ELR (cell line): ENCODE measurements around the gene PPP1R16B.

Source experiments
- DNase-seq: peaks from one replicate; pipeline ENCODE4 v3.0.0-alpha.2; 2015; ENCODE audit warnings: low read depth

Gene PPP1R16B

DNA sequence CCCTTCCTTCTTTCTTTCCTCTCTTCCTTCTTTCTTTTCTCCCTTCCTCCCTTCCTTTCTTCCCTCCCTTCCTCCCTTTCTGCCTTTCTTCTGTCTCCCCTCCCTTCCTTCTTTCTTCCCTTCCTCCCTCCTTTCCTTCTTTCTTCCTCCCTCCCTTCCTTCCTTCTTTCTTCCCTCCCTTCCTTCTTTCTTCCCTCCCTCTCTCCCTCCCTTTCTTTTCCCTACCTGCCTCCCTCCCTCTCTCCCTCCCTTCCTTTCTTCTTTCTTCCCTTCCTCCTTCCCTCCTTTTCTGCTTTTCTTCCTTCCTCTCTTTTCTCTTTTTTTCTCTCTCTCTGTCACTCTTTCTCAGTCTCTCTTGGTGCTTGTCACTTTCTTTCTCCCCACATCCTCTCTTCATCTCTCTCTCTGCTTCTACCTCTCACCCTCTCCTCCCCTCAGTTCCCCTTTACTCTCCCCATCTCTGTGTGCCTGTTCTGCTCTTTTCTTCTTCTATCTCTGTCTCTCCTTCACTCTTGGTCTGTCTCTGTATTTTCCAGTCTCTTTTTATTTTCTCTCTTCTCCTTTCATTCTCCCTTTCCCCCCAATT, 90.6 kb downstream of the PPP1R16B start:
- no peak for DNase-seq

DNA sequence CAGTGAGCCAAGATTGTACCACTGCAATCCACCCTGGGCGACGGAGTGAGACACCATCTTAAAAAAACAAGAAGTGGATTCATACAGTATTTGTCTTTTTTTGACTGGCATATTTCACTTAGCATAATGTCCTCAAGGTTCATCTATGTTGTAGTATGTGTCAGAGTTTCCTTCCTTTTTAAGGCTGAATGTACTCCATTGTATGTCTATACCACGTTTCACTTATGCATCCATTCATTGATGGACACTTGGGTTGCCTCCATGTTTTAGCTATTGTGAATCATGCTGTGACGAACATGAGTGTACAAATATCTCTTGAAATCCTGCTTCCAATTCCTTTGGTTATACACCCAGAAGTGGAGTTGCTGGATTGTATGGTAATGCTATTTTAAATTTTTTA, 91.8 kb downstream of the PPP1R16B start:
- DNase-seq = no peak

DNA sequence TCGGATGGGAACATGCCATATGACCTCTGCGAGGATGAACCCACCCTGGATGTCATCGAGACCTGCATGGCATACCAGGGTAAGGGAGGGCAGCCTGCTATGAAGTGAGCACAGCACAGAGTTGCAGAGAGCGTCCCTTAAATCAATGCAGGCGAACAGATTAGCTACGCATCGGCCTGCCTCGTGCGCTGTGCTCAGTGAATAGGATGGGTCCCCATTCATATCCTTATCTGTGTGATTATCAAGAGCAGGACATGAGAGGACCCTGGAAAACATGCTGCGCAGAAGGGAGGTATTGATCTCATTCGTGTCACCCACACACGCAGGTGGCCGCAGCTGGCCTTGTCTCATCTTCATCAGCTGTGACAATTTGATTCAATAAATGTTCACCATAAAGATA, 95.1 kb downstream of the PPP1R16B start:
- no peak for DNase-seq

DNA sequence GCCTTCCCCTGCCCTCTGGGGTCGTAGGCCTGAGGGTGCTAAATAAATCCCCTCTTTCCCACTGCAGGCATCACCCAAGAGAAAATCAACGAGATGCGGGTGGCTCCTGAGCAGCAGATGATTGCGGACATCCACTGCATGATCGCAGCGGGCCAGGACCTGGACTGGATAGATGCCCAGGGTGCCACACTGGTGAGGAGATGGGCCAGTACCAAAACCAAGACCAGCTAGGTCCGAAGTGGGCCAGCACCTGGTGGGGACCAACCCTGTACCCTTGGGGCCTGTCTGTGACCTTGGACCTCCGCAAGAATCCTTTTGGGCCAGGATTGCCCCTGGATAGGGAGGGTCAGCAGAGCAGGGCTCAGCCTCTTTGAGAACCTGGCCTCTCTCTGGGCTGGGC, 97.1 kb downstream of the PPP1R16B start:
- no peak for DNase-seq

DNA sequence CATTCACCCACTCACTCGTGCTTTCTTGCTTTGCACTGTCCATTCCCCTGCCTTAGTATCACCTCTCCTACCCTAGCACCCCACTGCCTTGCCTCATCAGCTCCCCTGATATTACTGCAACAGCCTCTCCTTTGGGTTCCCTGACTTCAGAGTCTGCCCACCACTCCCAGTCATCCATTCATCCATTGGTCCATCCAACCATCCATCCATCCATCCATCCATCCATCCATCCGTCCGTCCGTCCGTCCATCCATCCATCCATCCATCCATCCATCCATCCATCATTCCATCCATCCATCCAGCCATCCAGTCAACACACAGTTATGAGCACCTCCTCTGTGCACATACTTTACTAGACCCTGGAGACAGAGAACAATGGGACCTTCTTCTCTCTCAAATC, 97.8 kb downstream of the PPP1R16B start:
- no peak for DNase-seq

DNA sequence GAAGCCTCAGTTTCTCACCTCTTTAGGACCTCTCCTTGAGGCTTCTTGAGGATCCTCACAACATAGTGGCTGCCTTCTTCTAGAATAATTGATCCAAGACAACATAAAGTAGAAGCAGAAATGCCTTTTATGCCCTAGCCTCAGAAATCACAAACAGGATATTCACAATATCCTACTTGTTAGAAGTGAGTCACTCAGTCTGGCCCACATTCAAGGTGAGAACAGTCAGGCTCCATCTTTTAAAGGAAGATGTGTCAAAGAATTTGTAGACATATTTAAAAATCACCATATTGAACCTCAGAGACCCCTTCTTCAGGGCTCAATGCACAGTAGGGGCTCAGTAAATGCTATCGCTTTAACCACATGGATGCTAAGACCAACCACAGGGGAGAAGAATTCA, 99.9 kb downstream of the PPP1R16B start:
- no peak for DNase-seq

DNA sequence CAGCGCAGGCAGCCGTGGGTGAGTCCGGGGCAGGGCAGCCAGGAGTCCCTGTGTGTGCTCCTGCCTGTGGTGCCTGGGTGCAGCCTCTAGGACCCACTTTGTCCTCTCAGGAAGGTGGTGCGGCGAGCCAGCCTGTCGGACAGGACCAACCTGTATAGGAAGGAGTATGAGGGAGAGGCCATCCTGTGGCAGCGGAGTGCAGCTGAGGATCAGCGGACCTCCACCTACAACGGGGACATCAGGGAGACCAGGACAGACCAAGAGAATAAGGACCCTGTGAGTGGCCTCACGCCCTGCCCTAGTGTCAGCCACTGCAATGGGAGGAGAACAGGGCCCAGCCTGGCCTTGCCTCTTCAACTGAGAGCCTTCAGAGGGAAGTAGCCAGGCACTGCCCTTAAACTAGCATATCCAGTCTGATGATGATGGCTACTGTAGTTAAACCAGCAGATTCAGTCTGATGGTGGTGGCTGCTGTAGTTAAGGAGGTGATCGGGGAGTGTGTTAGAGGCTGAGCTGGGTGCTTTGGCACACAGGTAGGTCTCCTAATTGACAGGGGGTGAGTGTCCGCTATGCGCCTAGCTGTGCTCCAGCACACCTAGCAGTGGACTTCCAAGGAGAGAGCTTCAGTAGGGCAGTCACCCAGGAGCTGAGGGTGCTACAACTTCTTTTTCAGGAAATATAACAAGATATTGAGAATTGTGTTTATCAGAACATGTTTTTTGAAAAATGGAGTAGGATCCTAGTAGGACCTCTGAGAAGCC, 102.6 kb downstream of the PPP1R16B start:
- no peak for DNase-seq

DNA sequence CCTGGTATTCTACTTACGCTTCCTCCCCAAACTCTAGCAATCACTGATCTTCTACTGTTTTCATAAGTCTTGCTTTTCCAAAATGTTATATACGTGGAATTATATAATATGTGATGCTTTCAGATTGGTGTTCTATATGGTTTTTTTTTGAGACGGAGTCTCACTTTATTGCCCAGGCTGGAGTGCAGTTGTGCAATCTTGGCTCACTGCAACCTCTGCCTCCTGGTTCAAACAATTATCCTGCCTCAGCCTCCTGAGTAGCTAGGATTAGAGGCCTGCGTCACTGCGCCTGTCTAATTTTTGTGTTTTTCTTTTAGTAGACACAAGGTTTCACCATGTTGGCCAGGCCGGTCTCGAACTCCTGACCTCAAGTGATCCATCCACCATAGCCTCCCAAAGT, 109.9 kb downstream of the PPP1R16B start:
- DNase-seq = no peak

DNA sequence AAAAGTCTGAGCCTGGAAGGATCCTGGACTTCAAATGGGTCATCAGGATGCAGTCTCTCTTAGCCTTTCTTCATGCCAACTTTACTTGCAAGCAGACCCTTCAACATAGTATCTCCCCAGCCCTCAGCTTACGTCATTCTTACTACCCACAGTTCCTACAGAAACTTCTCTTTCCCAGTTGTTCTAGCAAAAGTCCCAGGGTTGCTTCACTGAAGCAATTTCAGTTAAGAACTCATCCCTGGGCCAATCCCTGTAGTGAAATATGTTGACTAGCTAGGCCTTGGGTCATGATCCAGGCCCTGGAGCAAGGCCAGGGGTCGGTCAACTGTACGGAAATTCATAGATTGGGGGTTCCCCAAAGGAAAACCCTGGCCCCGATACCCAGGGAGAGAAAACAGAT, 112.2 kb downstream of the PPP1R16B start:
- no peak for DNase-seq

DNA sequence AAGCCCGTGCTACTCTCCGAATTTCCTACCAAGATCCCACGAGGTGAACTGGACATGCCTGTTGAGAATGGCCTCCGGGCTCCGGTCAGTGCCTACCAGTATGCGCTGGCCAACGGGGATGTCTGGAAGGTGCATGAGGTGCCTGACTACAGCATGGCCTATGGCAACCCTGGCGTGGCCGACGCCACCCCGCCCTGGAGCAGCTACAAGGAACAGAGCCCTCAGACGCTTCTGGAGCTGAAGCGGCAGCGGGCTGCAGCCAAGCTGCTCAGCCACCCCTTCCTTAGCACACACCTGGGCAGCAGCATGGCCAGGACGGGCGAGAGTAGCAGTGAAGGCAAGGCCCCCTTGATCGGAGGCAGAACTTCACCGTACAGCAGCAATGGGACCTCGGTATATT, 112.7 kb downstream of the PPP1R16B start:
- no peak for DNase-seq

DNA sequence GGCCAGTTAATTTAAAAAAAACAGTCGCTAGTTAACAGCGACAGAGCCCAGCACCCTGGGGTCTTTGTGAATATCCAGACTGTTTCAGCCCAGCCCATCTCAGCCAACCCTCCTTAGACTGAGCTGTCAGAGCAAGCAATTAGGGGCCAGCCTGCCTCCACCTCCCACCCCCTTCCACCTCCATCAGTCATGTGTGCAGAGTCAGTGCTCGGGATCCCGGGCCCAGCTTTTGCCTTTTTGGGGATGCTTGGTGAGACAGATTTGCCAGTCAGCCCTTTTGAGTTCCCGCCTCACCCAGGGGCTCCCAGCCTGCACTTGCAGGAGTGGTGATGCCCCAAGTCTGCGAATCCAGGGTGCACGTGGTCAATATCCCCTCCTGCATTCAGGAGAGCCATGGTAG, 114.2 kb downstream of the PPP1R16B start:
- DNase-seq = no peak

DNA sequence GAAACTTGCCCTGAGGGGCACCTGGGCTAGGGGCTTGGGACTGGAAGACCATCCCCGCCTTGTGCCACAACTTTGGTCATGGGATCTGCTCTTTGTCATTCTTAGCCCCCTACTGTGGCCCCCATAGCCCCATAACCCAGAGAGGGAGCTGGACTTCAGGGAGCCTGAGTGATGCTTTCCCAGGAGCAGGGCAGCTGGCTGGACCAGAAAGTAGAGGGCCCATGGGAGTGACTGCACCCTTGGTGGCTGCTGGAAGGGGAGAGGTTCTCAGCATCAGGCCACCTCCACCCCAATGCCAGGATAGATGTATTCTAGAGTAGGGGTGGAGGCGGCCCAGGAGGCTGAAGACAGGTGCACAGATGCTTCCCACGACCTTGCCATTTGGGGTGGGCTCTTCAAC, 114.9 kb downstream of the PPP1R16B start:
- no peak for DNase-seq

DNA sequence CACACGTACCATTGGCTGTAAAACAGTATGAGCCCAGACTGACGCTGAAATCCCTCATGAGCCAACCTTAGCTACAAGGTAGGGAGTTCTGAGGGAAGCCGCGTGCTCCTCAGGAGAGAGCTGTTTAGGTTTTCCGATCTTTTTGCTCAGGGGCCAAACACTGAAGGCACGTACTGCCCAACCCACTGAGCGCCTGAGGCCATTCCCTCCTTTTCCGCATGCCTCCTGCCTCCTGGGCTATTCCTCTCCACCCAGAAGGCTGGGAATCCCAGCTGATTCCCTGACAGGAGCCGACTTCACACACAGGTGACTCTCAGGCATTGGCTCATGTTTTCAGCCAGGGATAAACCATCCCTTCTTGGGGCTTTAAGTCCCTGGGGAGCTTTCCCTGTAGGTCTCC, 115.4 kb downstream of the PPP1R16B start:
- no peak for DNase-seq

DNA sequence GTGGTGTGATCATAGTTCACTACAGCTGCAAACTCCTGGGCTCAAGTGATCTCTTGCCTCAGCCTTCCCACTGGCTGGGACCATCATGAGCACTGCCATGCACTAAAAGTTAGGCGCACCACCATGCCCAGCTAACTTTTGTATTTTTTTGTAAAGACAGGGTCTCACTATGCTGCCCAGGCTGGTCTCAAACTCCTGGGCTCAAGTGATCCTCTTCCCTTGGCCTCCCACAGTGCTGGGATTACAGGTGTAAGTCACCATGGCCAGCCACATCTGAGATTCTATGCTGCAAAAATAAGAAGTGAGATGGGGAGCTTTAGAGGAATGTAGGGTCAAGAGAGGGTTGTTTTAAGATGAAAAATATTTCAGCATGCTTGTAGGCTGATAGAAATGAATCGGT, 119.2 kb downstream of the PPP1R16B start:
- no peak for DNase-seq

DNA sequence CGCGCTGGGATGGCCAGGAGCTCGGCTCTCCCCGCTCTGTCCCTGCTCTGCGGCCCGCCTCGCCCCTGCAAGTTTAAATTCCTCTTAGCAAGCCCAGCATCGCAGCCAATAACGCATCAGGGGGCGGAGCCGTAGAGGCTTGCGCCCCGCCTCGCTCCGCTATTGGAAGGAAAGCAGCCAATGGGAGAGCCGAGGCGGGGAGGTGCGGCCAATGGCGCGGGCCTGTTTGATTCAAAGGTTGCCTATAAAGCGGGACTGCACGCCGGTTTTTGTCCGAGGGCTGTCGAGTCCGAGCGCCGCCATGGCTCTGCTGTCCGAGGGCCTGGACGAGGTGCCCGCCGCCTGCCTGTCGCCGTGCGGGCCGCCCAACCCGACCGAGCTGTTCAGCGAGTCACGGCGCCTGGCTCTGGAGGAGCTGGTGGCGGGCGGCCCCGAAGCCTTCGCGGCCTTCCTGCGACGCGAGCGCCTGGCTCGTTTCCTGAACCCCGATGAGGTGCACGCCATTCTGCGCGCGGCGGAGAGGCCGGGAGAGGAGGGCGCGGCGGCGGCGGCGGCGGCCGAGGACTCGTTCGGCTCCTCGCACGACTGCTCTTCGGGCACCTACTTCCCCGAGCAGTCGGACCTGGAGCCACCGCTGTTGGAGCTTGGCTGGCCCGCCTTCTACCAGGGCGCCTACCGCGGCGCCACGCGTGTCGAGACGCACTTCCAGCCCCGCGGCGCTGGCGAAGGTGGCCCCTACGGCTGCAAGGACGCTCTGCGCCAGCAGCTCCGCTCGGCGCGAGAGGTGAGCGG, 120.8 kb downstream of the PPP1R16B start, which contains the start of gene FAM83D:
Gene FAM83D (plus strand): TSS at position 276 of the 792 bp plus-strand sequence. CDS start 26 bp downstream, at position 302.
- peak; percentile 99 for DNase-seq

DNA sequence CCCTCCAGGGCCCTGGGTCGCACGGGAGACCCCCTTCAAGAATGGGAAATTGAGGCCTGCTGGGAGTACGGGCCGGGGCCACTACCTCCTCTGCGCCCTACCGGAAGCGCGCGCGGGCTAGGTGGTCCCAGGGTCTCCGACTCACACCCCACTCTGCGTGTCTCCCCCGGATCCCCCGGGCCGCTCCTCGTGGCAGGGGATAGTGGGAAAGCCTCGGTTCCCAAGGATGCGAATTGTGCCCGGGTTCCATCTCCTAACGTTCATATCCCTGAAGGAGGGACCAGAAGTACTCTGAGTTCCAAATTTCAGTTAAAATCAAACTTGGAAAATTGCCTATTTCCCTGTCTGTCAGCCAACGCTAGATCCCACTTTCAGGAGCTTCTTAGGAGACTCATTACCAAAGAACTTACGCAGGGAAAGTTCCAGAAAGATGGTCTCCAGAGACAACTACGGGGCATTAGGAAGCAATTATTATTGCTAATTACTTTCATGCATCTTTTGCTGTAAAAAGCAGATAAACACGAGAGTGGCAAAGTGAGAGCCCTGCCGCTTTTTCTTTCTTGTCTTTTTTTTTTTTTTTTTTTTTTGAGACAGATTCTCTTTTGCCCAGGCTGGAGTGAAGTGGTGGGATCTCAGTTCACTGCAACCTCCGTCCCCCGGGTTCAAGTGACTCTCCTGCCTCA, 121.6 kb downstream of the PPP1R16B start:
- DNase-seq = peak; percentile 60

DNA sequence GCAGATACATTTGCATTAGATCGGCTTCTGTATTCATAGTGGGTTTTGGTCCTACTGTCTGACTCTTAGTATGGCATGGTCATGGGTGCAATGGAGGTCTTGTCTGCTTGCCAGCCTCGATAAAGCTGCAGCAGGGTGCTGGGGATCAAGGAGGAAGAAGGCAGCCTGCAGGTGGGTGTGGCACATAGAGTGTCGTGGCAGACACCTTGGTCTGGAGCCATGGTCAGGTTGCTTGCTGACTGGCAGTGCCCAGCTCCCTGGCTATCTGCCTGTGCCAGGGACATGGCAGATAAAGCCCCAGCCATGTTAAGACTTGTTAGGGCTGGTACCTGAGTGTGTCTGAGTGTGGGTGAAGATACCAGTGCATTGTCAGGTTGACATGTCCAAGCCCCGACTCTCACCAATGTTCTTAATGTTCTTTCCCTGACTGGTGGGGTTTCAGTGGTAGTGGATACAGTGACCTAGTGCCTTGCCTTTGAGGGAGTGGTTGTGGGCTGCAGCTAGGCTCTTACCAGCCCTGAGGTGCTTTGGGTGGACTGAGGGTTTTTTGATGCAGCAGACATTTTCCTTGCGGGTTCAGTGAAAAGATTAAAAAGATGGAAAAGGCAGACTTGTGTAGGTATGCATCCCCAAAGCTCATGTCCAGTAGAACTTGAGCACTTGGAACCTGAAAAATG, 122.5 kb downstream of the PPP1R16B start:
- DNase-seq = peak; percentile 21

DNA sequence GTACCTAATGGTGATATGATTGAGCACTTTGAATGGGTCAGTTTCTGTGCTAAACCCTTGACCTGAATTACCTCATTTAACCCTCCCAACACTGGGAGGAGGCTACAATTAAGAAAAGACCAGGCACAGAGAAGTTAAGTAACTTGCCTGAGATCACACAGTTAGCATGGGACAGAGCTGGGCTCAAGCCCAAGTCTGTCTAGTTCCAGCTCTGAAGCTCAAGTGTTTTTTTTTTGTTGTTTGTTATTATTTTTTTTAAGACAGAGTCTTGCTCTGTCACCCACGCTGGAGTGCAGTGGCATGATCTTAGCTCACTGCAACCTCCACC, 124.7 kb downstream of the PPP1R16B start:
- DNase-seq = no peak

DNA sequence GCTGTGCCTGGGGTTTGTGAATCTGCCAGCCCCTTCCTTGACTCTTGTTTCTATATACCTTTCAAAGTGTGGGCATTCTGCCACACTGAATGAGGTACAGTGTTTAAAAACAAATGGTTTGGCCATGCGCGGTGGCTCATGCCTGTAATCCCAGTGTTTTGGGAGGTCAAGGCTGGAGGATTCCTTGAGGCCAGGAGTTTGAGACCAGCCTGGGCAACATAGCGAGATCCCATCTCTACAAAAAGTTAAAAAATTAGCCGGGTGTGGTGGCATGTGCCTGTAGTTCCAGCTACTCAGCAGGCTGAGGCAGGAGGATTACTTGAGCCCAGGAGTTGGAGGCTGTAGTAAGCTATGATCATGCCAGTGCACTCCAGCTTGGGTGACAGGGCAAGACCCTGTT, 126.5 kb downstream of the PPP1R16B start:
- no peak for DNase-seq

DNA sequence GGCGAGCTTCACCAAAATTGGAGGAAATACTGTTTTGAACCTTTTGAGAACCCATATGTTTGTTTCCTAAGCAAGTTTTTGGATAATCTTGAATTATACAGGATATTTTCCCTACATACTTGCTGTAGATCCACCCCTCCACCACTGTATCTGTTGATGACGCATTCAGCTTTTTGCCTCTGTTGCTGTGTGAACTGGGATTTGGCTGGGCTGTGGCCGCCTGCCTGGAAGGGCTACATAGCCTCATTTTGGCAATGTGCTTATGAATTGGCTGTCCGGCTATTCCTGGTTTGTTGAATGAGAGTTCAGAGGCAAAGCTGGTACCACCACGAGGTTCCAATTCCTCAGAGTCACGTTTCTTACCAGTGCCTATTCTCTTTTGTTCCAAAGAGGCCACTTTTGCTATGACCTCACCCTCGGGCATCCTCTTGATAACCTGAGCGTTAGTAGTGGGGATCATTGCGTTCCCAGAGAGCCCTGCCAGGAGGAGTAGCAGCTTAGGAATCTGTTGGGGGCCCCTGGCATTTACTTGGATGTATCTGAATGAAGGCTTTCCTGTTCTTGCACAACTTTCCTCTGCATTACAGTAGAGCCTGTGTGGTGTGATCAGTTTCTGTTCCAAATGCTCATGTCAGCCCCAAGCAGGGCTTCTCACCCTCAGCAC, 127.1 kb downstream of the PPP1R16B start:
- DNase-seq = peak; percentile 40

DNA sequence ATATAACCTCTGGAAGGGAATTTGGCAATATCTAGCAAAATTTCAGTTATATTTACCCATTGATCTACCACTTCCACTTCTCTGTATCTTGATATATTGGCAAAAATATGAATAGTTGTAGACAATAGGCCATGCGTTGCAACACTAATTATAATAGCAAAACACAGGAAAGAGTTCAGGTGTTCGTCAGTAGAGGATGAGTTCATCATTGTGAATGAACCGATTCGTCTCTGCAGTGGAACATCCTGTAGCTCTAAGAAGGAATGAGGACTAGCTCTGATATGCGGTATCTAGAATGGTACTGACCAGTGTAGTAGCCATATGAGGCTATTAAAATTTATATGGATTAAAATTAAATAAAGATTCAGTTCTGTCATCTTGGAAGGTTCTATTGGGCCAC, 129.0 kb downstream of the PPP1R16B start:
- no peak for DNase-seq

DNA sequence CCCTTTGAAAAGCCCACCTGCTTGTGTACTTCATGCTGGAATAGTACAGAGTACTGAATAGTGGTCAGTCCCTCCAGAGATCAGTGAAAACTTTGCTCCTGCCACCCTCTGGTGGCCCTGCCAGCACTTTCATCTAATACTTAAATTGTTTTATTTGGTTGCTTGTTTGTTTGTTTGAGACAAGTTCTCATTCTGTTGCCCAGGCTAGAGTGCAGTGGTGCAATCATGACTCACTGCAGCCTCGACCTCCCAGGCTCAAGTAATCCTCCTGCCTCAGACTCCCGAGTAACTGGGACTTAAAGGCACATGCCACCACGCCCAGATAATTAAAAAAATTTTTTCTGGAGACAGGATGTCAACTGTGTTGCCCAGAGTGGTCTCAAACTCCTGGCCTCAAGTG, 129.8 kb downstream of the PPP1R16B start:
- peak; percentile 59 for DNase-seq
